Stimulated activated naive CD8-positive, alpha-beta T cell treated with anti-CD3 and anti-CD28 coated beads, Interleukin-15, amount 100 ng/mL, for 72 hours (primary cell): Measurements from ENCODE around the gene SKA1.
A peak's percentile ranks its signal among the peaks of the same experiment; 100 is the strongest.

Experiments used
- ATAC-seq: fragments of 150-1000 bp; cut with Tn5 transposase; 2 replicates; pipeline ENCODE4 v1.10.0; 2021; ENCODE audit warnings: mild to moderate bottlenecking, moderate library complexity
- DNase-seq, 2 donors: peaks; one replicate each; pipeline ENCODE4 v3.0.0; 2021 to 2022
- H3K27ac Mint-ChIP-seq, 2 donors: one replicate each; pipeline ENCODE4 v1.8.0; 2022; ENCODE audit warnings: mild to moderate bottlenecking in 2 of 2, mixed read lengths in 2 of 2, moderate library complexity in 2 of 2
- H3K27me3 Mint-ChIP-seq: one replicate; pipeline ENCODE4 v1.8.0; 2022; ENCODE audit warnings: mixed read lengths
- H3K4me1 Mint-ChIP-seq: one replicate; pipeline ENCODE4 v1.8.0; 2022; ENCODE audit warnings: mild to moderate bottlenecking, mixed read lengths
- H3K4me3 Mint-ChIP-seq, 2 donors: one replicate each; pipeline ENCODE4 v1.8.0; 2022; ENCODE audit warnings: mild to moderate bottlenecking in 2 of 2, mixed read lengths in 2 of 2, moderate library complexity in 1 of 2
- H3K9me3 Mint-ChIP-seq, 2 donors: one replicate each; pipeline ENCODE4 v1.8.0; 2022; ENCODE audit warnings: mixed read lengths in 2 of 2

The SKA1 gene

GRCh38 chr18:50374753-50375391 lies at the start of gene SKA1:
SKA1 (plus strand) TSS chr18:50375046; CDS start chr18:50375831, 785 bp downstream.
- Mint-ChIP-seq H3K27me3 (peaks cover 17% of the 10 kb centered on the region), H3K27ac (peak within 1 kb of the TSS; percentile 83 to 95), H3K4me3 (peak within 1 kb of the TSS; percentile 86 to 91), H3K9me3 (peaks cover 6 to 11% of the 10 kb centered on the region in 2 donors), H3K4me1 (peaks cover 10% of the 10 kb centered on the region)
- DNase-seq (peak; percentile 88 to 92), ATAC-seq (peak; percentile 97)

GRCh38 chr18:50327983-50328382 lies 46.9 kb upstream of the SKA1 start:
- H3K9me3 Mint-ChIP-seq: no peaks in the 10 kb centered on the region
- H3K4me1 Mint-ChIP-seq: no peaks in the 10 kb centered on the region
- DNase-seq (no peak), ATAC-seq (no peak)
- H3K4me3 Mint-ChIP-seq: no peak overlapping the region
- peaks cover 10% of the 10 kb centered on the region for H3K27me3 Mint-ChIP-seq
- no peak overlapping the region for H3K27ac Mint-ChIP-seq

- no peaks in the 10 kb centered on the region for H3K9me3 Mint-ChIP-seq
- H3K27me3 Mint-ChIP-seq: peaks cover 10% of the 10 kb centered on the region
- ATAC-seq (no peak), DNase-seq (no peak)
- H3K27ac Mint-ChIP-seq: no peak overlapping the region
- H3K4me3 Mint-ChIP-seq: no peak overlapping the region
- no peaks in the 10 kb centered on the region for H3K4me1 Mint-ChIP-seq
Measured at GRCh38 chr18:50330176-50330575, 44.7 kb upstream of the SKA1 start.

- DNase-seq (no peak), ATAC-seq (no peak)
- Mint-ChIP-seq H3K27me3 (no peaks in the 10 kb centered on the region), H3K9me3 (no peaks in the 10 kb centered on the region), H3K27ac (no peak overlapping the region), H3K4me1 (no peaks in the 10 kb centered on the region), H3K4me3 (no peak overlapping the region)
Measured at GRCh38 chr18:50331691-50332090, 43.2 kb upstream of the SKA1 start.

GRCh38 chr18:50334546-50335152 lies 40.2 kb upstream of the SKA1 start:
- Mint-ChIP-seq H3K27ac (no peak overlapping the region), H3K27me3 (no peaks in the 10 kb centered on the region), H3K4me1 (no peaks in the 10 kb centered on the region), H3K9me3 (no peaks in the 10 kb centered on the region), H3K4me3 (no peak overlapping the region)
- no peak for ATAC-seq
- DNase-seq: no peak

- ATAC-seq (no peak), DNase-seq (no peak)
- Mint-ChIP-seq H3K27me3 (no peaks in the 10 kb centered on the region), H3K9me3 (no peaks in the 10 kb centered on the region), H3K4me3 (no peak overlapping the region), H3K27ac (no peak overlapping the region), H3K4me1 (no peaks in the 10 kb centered on the region)
Measured at GRCh38 chr18:50338122-50338521, 36.7 kb upstream of the SKA1 start.

- no peak overlapping the region for H3K27ac Mint-ChIP-seq
- ATAC-seq (no peak), DNase-seq (no peak)
- H3K9me3 Mint-ChIP-seq: no peaks in the 10 kb centered on the region
- no peak overlapping the region for H3K4me3 Mint-ChIP-seq
- H3K27me3 Mint-ChIP-seq: no peaks in the 10 kb centered on the region
- H3K4me1 Mint-ChIP-seq: no peaks in the 10 kb centered on the region
Measured at GRCh38 chr18:50338715-50339114, 36.1 kb upstream of the SKA1 start.

GRCh38 chr18:50340078-50340477 lies 34.8 kb upstream of the SKA1 start:
- DNase-seq (no peak), ATAC-seq (no peak)
- no peaks in the 10 kb centered on the region for H3K27me3 Mint-ChIP-seq
- H3K4me1 Mint-ChIP-seq: no peaks in the 10 kb centered on the region
- H3K4me3 Mint-ChIP-seq: no peak overlapping the region
- H3K27ac Mint-ChIP-seq: no peak overlapping the region
- H3K9me3 Mint-ChIP-seq: no peaks in the 10 kb centered on the region

GRCh38 chr18:50341443-50341842 lies 33.4 kb upstream of the SKA1 start:
- no peak for ATAC-seq
- no peak overlapping the region for H3K27ac Mint-ChIP-seq
- H3K27me3 Mint-ChIP-seq: no peaks in the 10 kb centered on the region
- H3K4me3 Mint-ChIP-seq: no peak overlapping the region
- no peaks in the 10 kb centered on the region for H3K4me1 Mint-ChIP-seq
- no peaks in the 10 kb centered on the region for H3K9me3 Mint-ChIP-seq
- no peak for DNase-seq

- ATAC-seq (no peak), DNase-seq (no peak)
- H3K9me3 Mint-ChIP-seq: no peaks in the 10 kb centered on the region
- no peak overlapping the region for H3K4me3 Mint-ChIP-seq
- H3K27ac Mint-ChIP-seq: no peak overlapping the region
- peaks cover 32% of the 10 kb centered on the region for H3K27me3 Mint-ChIP-seq
- no peaks in the 10 kb centered on the region for H3K4me1 Mint-ChIP-seq
Measured at GRCh38 chr18:50350699-50351098, 24.1 kb upstream of the SKA1 start.

- H3K4me3 Mint-ChIP-seq: peak overlapping the region in 1 of 2 donors; percentile 20
- H3K27me3 Mint-ChIP-seq: peaks cover 31% of the 10 kb centered on the region
- H3K27ac Mint-ChIP-seq: peak overlapping the region in 1 of 2 donors; percentile 60
- no peaks in the 10 kb centered on the region for H3K9me3 Mint-ChIP-seq
- DNase-seq (no peak), ATAC-seq (peak; percentile 68)
- peaks cover 13% of the 10 kb centered on the region for H3K4me1 Mint-ChIP-seq
Measured at GRCh38 chr18:50356036-50356945, 18.6 kb upstream of the SKA1 start.

- ATAC-seq: no peak
- H3K9me3 Mint-ChIP-seq: no peaks in the 10 kb centered on the region
- no peak overlapping the region for H3K4me3 Mint-ChIP-seq
- H3K27me3 Mint-ChIP-seq: peaks cover 24% of the 10 kb centered on the region
- DNase-seq: no peak
- peaks cover 13% of the 10 kb centered on the region for H3K4me1 Mint-ChIP-seq
- H3K27ac Mint-ChIP-seq: no peak overlapping the region
Measured at GRCh38 chr18:50358844-50359243, 16.0 kb upstream of the SKA1 start.

- Mint-ChIP-seq H3K4me1 (peaks cover 13% of the 10 kb centered on the region), H3K4me3 (no peak overlapping the region), H3K27ac (no peak overlapping the region), H3K9me3 (no peaks in the 10 kb centered on the region), H3K27me3 (peaks cover 23% of the 10 kb centered on the region)
- DNase-seq (no peak), ATAC-seq (no peak)
Measured at GRCh38 chr18:50359806-50360205, 15.0 kb upstream of the SKA1 start.

GRCh38 chr18:50360611-50361010 lies 14.2 kb upstream of the SKA1 start:
- Mint-ChIP-seq H3K9me3 (no peaks in the 10 kb centered on the region), H3K4me1 (peaks cover 13% of the 10 kb centered on the region), H3K27ac (no peak overlapping the region), H3K27me3 (peaks cover 24% of the 10 kb centered on the region), H3K4me3 (no peak overlapping the region)
- DNase-seq: no peak
- ATAC-seq: no peak

- H3K27me3 Mint-ChIP-seq: peaks cover 56% of the 10 kb centered on the region
- DNase-seq (no peak), ATAC-seq (no peak)
- no peak overlapping the region for H3K4me3 Mint-ChIP-seq
- no peak overlapping the region for H3K27ac Mint-ChIP-seq
- H3K9me3 Mint-ChIP-seq: peaks cover 15 to 22% of the 10 kb centered on the region in 2 donors
- H3K4me1 Mint-ChIP-seq: peaks cover 5% of the 10 kb centered on the region
Measured at GRCh38 chr18:50369672-50370071, 5.2 kb upstream of the SKA1 start.

GRCh38 chr18:50372743-50373142 lies 2.1 kb upstream of the SKA1 start:
- H3K27ac Mint-ChIP-seq: no peak overlapping the region
- H3K27me3 Mint-ChIP-seq: peaks cover 33% of the 10 kb centered on the region
- H3K9me3 Mint-ChIP-seq: peaks cover 15 to 22% of the 10 kb centered on the region in 2 donors
- no peak overlapping the region for H3K4me3 Mint-ChIP-seq
- no peak for ATAC-seq
- peaks cover 10% of the 10 kb centered on the region for H3K4me1 Mint-ChIP-seq
- DNase-seq: no peak
